A673 (cell line): Measurements from ENCODE around the gene GMPR. TPM values are rescaled to one million over a fixed set of nuclear protein-coding genes. Genes with fewer than 3 reads are reported as not detected.

ENCODE experiments used
- BruUV-seq: library from RNA; stranded (reverse); fragments of 400-500 nt; replicated peaks from 2 replicates; lab custom pipeline; 2021; lab: Mats Ljungman, UMichigan
- CTCF ChIA-PET: fragments of 300-600 bp; sonication (Branson Sonifier 250); formaldehyde crosslinking; loops from one replicate; lab custom pipeline; 2022; ENCODE audit warnings: antibody characterized with exemption; lab: Charles Lee
- POLR2A ChIA-PET: fragments of 300-600 bp; sonication (Branson Sonifier 250); formaldehyde crosslinking; loops from one replicate; lab custom pipeline; 2022; ENCODE audit warnings: antibody characterized with exemption; ENCODE audit not compliant: low non-redundant PET; lab: Charles Lee
- DNase-seq: peaks from one replicate; pipeline ENCODE4 v3.0.0-alpha.2; 2015; ENCODE audit warnings: low spot score
- H3K27ac ChIP-seq: fragments of 200-600 bp; sonication (generic); 2 replicates; pipeline ENCODE4 v1.5.1; 2016; ENCODE audit warnings: mixed run types, low read depth, mild to moderate bottlenecking, mixed read lengths, antibody characterized with exemption, low read length; ENCODE audit not compliant: poor library complexity, severe bottlenecking
- H3K27me3 ChIP-seq: fragments of 200-600 bp; sonication (generic); replicated peaks from 2 replicates; pipeline ENCODE4 v1.6.1; 2017; ENCODE audit warnings: mixed run types, low read depth, mild to moderate bottlenecking, mixed read lengths, antibody characterized with exemption, low read length; ENCODE audit not compliant: insufficient read depth, poor library complexity
- H3K36me3 ChIP-seq: fragments of 200-600 bp; sonication (generic); 2 replicates; pipeline ENCODE4 v1.6.1; 2016; ENCODE audit warnings: mixed run types, mild to moderate bottlenecking, mixed read lengths, antibody characterized with exemption, low read length; ENCODE audit not compliant: insufficient read depth, poor library complexity, severe bottlenecking
- H3K4me1 ChIP-seq: fragments of 200-600 bp; sonication (generic); 2 replicates; pipeline ENCODE4 v1.6.1; 2017; ENCODE audit warnings: mixed run types, mild to moderate bottlenecking, mixed read lengths, antibody characterized with exemption, low read length; ENCODE audit not compliant: insufficient read depth, poor library complexity, severe bottlenecking
- H3K4me3 ChIP-seq: fragments of 200-600 bp; sonication (generic); 2 replicates; pipeline ENCODE4 v1.5.1; 2016; ENCODE audit warnings: low read depth, mixed run types, mild to moderate bottlenecking, mixed read lengths, low read length; ENCODE audit not compliant: poor library complexity, severe bottlenecking
- H3K9me3 ChIP-seq: fragments of 200-600 bp; sonication (generic); 2 replicates; pipeline ENCODE4 v1.6.1; 2016; ENCODE audit warnings: mixed run types, low read depth, mild to moderate bottlenecking, mixed read lengths, antibody characterized with exemption, low read length; ENCODE audit not compliant: poor library complexity, severe bottlenecking
- EZH2 ChIP-seq: fragments of 200-600 bp; sonication (generic); IDR thresholded peaks from 2 replicates; pipeline ENCODE4 v1.6.1; 2017; ENCODE audit warnings: borderline replicate concordance, low read depth, mild to moderate bottlenecking, mixed read lengths, antibody characterized with exemption, low read length; ENCODE audit not compliant: poor library complexity, severe bottlenecking
- intact Hi-C: fragments of 100-400 bp; cut with micrococcal nuclease; formaldehyde crosslinking; loops from one replicate; pipeline ENCODE4 v1.10.0; 2022; ENCODE audit not compliant: unreplicated experiment
- total RNA-seq: library from RNA; stranded (reverse); gene quantifications from 2 replicates; pipeline ENCODE4 v1.2.3, GENCODE V29; 2021
- TF ChIP-seq, protein P1 (sequence below): fragments of 300-800, 200-600 bp; sonication (generic); conservative IDR thresholded peaks from 2 replicates; pipeline ENCODE4 v1.5.1; 2017; ENCODE audit warnings: low read depth, mild to moderate bottlenecking, antibody characterized with exemption, low read length, moderate library complexity, mixed read lengths

The GMPR gene
- total RNA-seq, 1 experiment from 2014 or later: 0.32 TPM

DNA sequence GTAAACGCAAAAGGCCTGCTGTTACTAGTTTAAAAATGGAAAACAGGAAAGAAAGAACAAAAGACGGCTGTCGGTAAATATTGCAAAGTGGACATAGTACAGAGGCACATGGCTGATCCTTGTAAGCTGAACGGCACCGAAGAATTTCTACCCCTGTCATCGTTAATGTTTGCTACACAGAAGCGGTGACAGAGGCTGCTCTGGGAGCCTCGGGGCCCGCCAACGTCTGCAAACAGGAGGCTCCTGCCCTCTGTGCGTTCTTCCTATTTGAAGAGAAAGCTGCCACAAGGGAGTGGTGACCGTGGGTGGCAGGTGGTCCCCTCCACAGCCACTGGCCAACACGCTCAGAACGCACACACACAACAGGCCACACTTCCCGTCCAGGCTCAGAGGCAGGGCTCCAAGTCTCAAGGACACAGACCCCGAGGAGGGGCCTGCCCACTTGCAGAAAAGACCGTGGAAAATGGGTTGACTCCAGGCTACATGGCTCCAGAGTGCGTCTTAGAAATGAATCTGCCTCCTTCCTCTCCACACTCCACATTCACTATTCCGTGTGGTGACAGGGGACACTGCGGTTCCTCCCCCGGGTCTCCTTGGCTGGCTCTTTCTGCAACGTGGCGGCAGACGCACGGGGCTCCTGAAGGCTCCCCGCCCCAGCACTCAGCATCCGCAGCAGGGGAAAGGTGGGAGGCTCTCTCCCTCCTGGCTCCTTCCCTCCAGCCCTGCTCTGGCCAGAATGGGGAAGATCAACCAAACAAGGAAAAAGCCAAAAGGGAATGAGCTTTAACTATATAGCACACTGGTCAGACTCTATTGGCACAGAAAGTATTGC is 64.5 kb downstream of the GMPR start:
- BruUV-seq: no TSS peak
- CTCF ChIA-PET: no interaction called here
- intact Hi-C loops: no loop called here

DNA sequence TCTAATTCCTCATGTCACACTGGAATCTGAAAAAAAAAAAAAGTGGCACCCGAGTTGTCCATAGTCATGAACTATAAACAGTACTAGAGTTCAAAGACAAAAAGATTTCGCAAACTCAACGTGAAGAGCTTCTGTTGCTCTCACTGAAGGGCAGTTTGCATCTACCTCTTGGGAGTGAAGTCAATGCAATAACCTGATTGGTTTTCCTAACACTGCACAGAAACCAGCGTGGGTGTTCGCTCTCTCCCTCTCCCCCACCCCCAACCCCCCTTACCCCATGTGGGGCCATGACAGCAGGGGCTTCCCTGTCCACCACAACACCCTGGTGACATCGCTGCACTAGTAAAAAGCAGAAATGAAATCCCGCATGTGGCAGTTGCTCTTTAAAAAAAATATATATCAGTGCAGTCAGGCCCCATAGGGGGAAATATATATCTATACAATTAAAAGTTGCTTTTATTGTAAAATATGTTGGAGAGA is 66.9 kb downstream of the GMPR start:
- Histone ChIP-seq H3K4me1 (no peaks in the 10 kb centered on the region), H3K27me3 (no peaks in the 10 kb centered on the region), H3K9me3 (no peaks in the 10 kb centered on the region), H3K36me3 (no peaks in the 10 kb centered on the region), H3K27ac (no peak overlapping the region), H3K4me3 (no peak overlapping the region)
- no TSS peak for BruUV-seq
- ChIA-PET CTCF (no interaction called here), POLR2A (no interaction called here)
- no peak for DNase-seq
- TF ChIP-seq, protein P1, sequence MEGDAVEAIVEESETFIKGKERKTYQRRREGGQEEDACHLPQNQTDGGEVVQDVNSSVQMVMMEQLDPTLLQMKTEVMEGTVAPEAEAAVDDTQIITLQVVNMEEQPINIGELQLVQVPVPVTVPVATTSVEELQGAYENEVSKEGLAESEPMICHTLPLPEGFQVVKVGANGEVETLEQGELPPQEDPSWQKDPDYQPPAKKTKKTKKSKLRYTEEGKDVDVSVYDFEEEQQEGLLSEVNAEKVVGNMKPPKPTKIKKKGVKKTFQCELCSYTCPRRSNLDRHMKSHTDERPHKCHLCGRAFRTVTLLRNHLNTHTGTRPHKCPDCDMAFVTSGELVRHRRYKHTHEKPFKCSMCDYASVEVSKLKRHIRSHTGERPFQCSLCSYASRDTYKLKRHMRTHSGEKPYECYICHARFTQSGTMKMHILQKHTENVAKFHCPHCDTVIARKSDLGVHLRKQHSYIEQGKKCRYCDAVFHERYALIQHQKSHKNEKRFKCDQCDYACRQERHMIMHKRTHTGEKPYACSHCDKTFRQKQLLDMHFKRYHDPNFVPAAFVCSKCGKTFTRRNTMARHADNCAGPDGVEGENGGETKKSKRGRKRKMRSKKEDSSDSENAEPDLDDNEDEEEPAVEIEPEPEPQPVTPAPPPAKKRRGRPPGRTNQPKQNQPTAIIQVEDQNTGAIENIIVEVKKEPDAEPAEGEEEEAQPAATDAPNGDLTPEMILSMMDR: no peak
- intact Hi-C loops: no loop called here

More for the DNA sequence above, 64.5 kb downstream of the GMPR start:
- Histone ChIP-seq H3K4me1 (no peaks in the 10 kb centered on the region), H3K27ac (no peak overlapping the region), H3K36me3 (no peaks in the 10 kb centered on the region), H3K4me3 (no peak overlapping the region), H3K27me3 (no peaks in the 10 kb centered on the region), H3K9me3 (no peaks in the 10 kb centered on the region)
- POLR2A ChIA-PET: no interaction called here
- TF ChIP-seq, protein P1: no peak
- TF ChIP-seq EZH2: no peak
- DNase-seq: no peak

DNA sequence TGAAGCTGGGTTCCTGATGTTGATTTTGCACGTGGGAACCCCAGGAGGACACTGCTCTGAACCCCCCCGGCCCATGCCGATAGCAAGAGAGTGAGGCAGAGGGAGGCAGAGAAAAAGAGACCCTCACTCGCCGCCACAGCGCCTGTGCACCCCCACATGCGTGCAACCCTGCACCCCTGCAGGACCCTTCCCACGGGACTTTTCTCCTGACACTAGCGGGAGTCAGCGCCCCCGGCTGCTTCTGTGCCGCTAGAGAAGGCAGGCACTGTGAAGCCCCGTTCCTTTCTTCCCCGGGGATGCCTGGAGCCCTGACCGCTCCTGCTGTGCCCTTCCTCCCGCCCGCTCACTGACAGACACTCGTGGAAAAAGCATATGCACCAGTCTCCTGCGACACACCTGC is 67.4 kb downstream of the GMPR start:
- intact Hi-C loops: no loop called here
- no peak overlapping the region for H3K4me3 ChIP-seq

More for the DNA sequence above, 67.4 kb downstream of the GMPR start:
- Histone ChIP-seq H3K36me3 (no peaks in the 10 kb centered on the region), H3K27ac (no peak overlapping the region), H3K9me3 (no peaks in the 10 kb centered on the region), H3K4me1 (no peaks in the 10 kb centered on the region), H3K27me3 (no peaks in the 10 kb centered on the region)
- CTCF ChIA-PET: no interaction called here
- POLR2A ChIA-PET: no interaction called here
- no TSS peak for BruUV-seq
- no peak for TF ChIP-seq EZH2
- TF ChIP-seq, protein P1: no peak
- DNase-seq: no peak
